Gastroesophageal sphincter (tissue), 4 donors: ENCODE measurements around the gene RPEL1. TPM values are rescaled to one million over a fixed set of nuclear protein-coding genes. Genes with fewer than 3 reads are reported as not detected.
A peak's percentile ranks its signal among the peaks of the same experiment; 100 is the strongest.
"Not testable (repeated sequence)": the region's sequence is repeated elsewhere in the genome, so short reads cannot be mapped to it uniquely, and the experiment has no call there.

Source experiments
- ATAC-seq: fragments of 150-250 bp; one replicate; pipeline ENCODE4 v1.9.1; 2016; ENCODE audit warnings: mild to moderate bottlenecking, moderate library complexity
- H3K27ac ChIP-seq, 4 donors: fragments of 200-600 bp; sonication (generic) in 3 of 4; 1 replicate in 3 of 4; 2 replicates in 1 of 4; pipeline ENCODE4 v1.5.1; 2016 to 2019
- H3K27me3 ChIP-seq: fragments of 200-600 bp; sonication (generic); one replicate; pipeline ENCODE4 v1.5.1; 2019
- H3K36me3 ChIP-seq, 2 donors: fragments of 200-600 bp; sonication (generic); one replicate each; pipeline ENCODE4 v1.5.1; 2019; ENCODE audit warnings: control low read depth in 1 of 2
- H3K4me1 ChIP-seq, 3 donors: fragments of 200-600 bp; sonication (generic); 1 replicate in 2 of 3; 2 replicates in 1 of 3; pipeline ENCODE4 v1.5.1; 2016 to 2019; ENCODE audit warnings: control low read depth in 2 of 3
- H3K4me3 ChIP-seq, 2 donors: fragments of 200-600 bp; sonication (generic); one replicate each; pipeline ENCODE4 v1.5.1; 2019; ENCODE audit warnings: mild to moderate bottlenecking in 1 of 2, moderate library complexity in 1 of 2
- H3K9me3 ChIP-seq, 3 donors: fragments of 200-600 bp; sonication (generic); one replicate each; pipeline ENCODE4 v1.5.1; 2017 to 2019; ENCODE audit warnings: control low read depth in 2 of 3
- EP300 ChIP-seq: sonication (generic); formaldehyde crosslinking; IDR thresholded peaks from one replicate; pipeline ENCODE4 v1.6.1; 2017; ENCODE audit warnings: antibody characterized with exemption, mild to moderate bottlenecking
- POLR2A ChIP-seq, 2 donors: fragments of 450-650 bp; IDR thresholded peaks; one replicate each; pipeline ENCODE4 v1.6.1; 2017; ENCODE audit warnings: antibody characterized with exemption in 2 of 2, mild to moderate bottlenecking in 2 of 2, moderate library complexity in 1 of 2
- POLR2AphosphoS5 ChIP-seq: sonication (generic); formaldehyde crosslinking; IDR thresholded peaks from one replicate; pipeline ENCODE4 v1.6.1; 2017; ENCODE audit warnings: antibody characterized with exemption
- WGBS, 2 donors: methylation state at CpG; one replicate each; pipeline ENCODE4 v1.1.5; 2018; ENCODE audit warnings: low coverage in 1 of 2; 5-methylcytosine and 5-hydroxymethylcytosine counted together
- total RNA-seq, 4 donors: library from RNA; depleted of rRNA; stranded (reverse); fragments of >200 nt; gene quantifications; one replicate each; pipeline ENCODE4 v1.1.0, GENCODE V29; 2016
- TF ChIP-seq, protein P1 (sequence below), 4 experiments: fragments of 200-600 bp in 2 of 4; fragments of 450-650 bp in 2 of 4; sonication (generic) in 1 of 4; IDR thresholded peaks; one replicate each; pipeline ENCODE4 v1.5.1; 2017 to 2019; ENCODE audit warnings: antibody characterized with exemption in 4 of 4, mild to moderate bottlenecking in 2 of 4, moderate library complexity in 2 of 4

The RPEL1 gene
- total RNA-seq, 4 donors from 2014 or later: not detected

DNA sequence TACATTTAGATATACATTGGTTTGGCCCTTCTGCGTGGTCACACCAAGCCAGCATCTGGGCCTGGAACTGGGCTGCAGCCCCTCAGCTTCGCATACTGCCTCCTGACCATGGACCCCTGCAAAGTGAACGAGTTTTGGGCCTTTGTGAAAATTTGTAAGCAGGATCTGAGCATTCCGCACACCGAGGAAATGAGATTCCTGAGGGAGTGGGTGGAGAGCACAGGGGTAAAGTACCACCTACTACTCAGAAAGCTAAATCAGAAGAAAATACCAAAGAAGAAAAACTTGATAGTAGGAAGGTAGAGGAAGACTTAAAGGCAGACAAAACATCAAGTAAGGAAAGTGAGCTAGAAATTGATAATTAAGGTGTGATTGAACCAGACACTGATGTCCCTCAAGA is 30.1 kb upstream of the RPEL1 start:
- Histone ChIP-seq H3K4me3 (no peak overlapping the region), H3K4me1 (no peaks in the 10 kb centered on the region), H3K27ac (no peak overlapping the region), H3K36me3 (no peaks in the 10 kb centered on the region), H3K27me3 (no peaks in the 10 kb centered on the region), H3K9me3 (peaks cover 0 to 6% (median 0%) of the 10 kb centered on the region in 3 donors)
- WGBS, 2 donors: 67% methylated on average over 3 of the region's 5 CpGs; no CpG with 5 or more reads in 1 of the 2 donors
- no peak for ATAC-seq
- TF ChIP-seq, protein P1, sequence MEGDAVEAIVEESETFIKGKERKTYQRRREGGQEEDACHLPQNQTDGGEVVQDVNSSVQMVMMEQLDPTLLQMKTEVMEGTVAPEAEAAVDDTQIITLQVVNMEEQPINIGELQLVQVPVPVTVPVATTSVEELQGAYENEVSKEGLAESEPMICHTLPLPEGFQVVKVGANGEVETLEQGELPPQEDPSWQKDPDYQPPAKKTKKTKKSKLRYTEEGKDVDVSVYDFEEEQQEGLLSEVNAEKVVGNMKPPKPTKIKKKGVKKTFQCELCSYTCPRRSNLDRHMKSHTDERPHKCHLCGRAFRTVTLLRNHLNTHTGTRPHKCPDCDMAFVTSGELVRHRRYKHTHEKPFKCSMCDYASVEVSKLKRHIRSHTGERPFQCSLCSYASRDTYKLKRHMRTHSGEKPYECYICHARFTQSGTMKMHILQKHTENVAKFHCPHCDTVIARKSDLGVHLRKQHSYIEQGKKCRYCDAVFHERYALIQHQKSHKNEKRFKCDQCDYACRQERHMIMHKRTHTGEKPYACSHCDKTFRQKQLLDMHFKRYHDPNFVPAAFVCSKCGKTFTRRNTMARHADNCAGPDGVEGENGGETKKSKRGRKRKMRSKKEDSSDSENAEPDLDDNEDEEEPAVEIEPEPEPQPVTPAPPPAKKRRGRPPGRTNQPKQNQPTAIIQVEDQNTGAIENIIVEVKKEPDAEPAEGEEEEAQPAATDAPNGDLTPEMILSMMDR (IDR thresholded peaks at IDR 0.05): no peak
- TF ChIP-seq POLR2AphosphoS5 (no peak), EP300 (no peak)

DNA sequence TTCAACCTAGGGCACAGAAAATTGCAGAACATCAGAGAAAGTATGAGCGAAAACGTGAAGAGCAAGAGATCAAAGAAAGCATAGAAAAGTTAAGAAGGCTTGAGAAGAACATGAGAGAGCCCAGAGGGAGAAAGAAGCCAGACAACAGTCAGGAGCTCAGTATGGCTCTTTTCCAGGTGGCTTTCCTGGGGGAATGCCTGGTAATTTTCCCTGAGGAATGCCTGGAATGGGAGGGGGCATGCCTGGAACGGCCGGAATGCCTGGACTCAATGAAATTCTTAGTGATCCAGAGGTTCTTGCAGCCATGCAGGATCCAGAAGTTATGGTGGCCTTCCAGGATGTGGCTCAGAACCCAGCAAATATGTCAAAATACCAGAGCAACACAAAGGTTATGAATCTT is 29.3 kb upstream of the RPEL1 start:
- H3K27ac ChIP-seq, H3K27me3 ChIP-seq, ATAC-seq, H3K4me1 ChIP-seq, H3K4me3 ChIP-seq, H3K9me3 ChIP-seq, H3K36me3 ChIP-seq: not testable (repeated sequence)
- WGBS, 2 donors: 36 to 46% methylated on average over 2 to 4 of the region's 4 CpGs

DNA sequence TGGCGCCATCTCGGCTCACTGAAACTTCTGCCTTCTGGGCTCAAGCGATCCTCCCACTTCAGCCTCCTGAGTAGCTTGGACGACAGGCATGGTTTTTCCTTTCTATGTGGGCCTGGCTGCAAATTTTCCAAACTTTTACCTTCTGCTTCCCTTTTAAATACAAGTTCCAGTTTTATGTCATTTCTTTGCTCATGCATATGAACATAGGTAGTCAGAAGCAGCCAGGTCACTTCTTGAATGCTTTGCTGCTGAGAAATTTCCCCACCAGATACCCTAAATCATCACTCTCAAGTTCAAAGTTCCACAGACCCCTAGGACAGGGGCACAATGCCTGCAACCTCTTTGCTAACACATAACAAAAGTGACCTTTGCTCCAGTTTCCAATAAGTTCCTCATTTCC is 21.6 kb upstream of the RPEL1 start:
- ATAC-seq: no peak
- no peak for TF ChIP-seq EP300
- no peak for TF ChIP-seq POLR2A (IDR thresholded peaks at IDR 0.05)
- TF ChIP-seq POLR2AphosphoS5: no peak
- TF ChIP-seq, protein P1 (IDR thresholded peaks at IDR 0.05): no peak
- Histone ChIP-seq H3K27ac (no peak overlapping the region), H3K36me3 (no peaks in the 10 kb centered on the region), H3K27me3 (no peaks in the 10 kb centered on the region), H3K4me1 (peaks cover 0 to 17% (median 0%) of the 10 kb centered on the region in 3 donors), H3K9me3 (peaks cover 0 to 29% (median 0%) of the 10 kb centered on the region in 3 donors), H3K4me3 (no peak overlapping the region)
- WGBS, 2 donors: 88% methylated on average over 4 of the region's 4 CpGs

DNA sequence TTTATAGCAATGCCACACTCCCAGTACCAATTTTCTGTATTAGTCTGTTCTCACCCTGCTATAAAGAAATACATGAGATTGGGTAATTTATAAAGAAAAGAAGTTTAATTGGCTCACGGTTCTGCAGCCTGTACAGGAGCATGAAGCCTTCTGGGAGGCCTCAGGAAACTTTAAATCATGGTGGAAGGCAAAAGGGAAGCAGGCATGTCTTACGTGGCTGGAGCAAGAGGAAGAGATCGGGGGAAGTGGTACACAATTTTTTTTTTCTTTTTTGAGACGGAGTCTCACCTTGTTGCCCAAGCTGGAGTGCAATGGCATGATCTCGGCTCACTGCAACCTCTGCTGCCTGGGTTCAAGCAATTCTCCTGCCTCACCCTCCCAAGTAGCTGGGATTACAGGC is 21.0 kb upstream of the RPEL1 start:
- not testable (repeated sequence) for H3K4me3 ChIP-seq, H3K27me3 ChIP-seq, H3K27ac ChIP-seq, H3K36me3 ChIP-seq, ATAC-seq
- 77 to 89% methylated on average over 3 to 5 of the region's 5 CpGs for WGBS, 2 donors
- Histone ChIP-seq H3K4me1 (peaks cover 0 to 22% (median 0%) of the 10 kb centered on the region in 3 donors), H3K9me3 (peaks cover 0 to 29% (median 0%) of the 10 kb centered on the region in 3 donors)

DNA sequence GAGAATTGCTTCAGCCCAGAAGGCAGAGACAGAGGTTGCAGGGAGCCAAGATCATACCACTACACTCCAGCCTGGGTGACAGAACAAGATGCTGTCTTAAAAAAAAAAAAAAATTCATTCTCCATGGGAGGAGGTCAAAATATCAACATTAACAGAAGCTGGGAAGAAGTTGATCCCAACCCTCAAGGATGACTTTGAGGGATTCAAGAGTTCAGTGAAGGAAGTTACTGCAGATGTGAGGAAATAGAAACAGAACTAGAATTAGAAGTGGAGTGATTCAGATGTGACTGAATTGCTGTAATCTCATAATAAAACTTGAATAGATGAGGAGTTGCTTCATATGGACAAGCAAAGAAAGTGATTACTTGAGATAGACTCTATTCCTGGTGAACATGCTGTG is 19.7 kb upstream of the RPEL1 start:
- no peak overlapping the region for H3K27ac ChIP-seq
- H3K36me3 ChIP-seq: no peaks in the 10 kb centered on the region
- no peaks in the 10 kb centered on the region for H3K27me3 ChIP-seq
- peaks cover 0 to 32% (median 0%) of the 10 kb centered on the region in 3 donors for H3K4me1 ChIP-seq
- peaks cover 0 to 29% (median 0%) of the 10 kb centered on the region in 3 donors for H3K9me3 ChIP-seq
- no peak for ATAC-seq
- TF ChIP-seq EP300 (no peak), POLR2A (IDR thresholded peaks at IDR 0.05) (no peak), POLR2AphosphoS5 (no peak)
- TF ChIP-seq, protein P1 (IDR thresholded peaks at IDR 0.05): no peak
- H3K4me3 ChIP-seq: no peak overlapping the region

DNA sequence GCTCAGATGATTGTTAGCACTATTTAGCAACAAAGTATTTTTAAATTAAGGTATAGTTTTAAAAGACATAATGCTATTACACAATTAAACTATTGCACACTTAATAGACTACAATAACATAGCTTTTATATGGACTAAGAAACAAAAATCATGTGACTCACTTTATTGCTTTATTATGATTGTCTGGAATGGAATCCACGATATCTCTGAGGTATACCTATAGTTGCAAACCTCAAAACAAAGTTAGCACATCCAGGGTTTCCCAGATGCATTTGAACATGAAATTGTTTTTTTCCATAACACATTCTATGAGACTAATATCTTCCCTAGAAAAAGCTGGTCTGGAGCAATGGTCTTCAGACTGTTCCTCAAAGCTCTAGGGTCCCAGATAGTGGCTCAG is 18.3 kb upstream of the RPEL1 start:
- peak overlapping the region in 3 of 4 donors; percentile 48 to 80 (median 70) for H3K27ac ChIP-seq
- ATAC-seq: no peak
- H3K4me3 ChIP-seq: no peak overlapping the region
- H3K4me1 ChIP-seq: peaks cover 0 to 43% (median 5%) of the 10 kb centered on the region in 3 donors
- WGBS, 2 donors: 78 to 87% methylated on average over 1 of the region's 1 CpG
- H3K36me3 ChIP-seq: no peaks in the 10 kb centered on the region
- TF ChIP-seq POLR2AphosphoS5 (no peak), POLR2A (IDR thresholded peaks at IDR 0.05) (no peak), EP300 (no peak)
- TF ChIP-seq, protein P1 (IDR thresholded peaks at IDR 0.05): no peak
- peaks cover 0 to 27% (median 0%) of the 10 kb centered on the region in 3 donors for H3K9me3 ChIP-seq
- no peaks in the 10 kb centered on the region for H3K27me3 ChIP-seq
